ENCODE results near the gene TEK.

Gene TEK

DNA sequence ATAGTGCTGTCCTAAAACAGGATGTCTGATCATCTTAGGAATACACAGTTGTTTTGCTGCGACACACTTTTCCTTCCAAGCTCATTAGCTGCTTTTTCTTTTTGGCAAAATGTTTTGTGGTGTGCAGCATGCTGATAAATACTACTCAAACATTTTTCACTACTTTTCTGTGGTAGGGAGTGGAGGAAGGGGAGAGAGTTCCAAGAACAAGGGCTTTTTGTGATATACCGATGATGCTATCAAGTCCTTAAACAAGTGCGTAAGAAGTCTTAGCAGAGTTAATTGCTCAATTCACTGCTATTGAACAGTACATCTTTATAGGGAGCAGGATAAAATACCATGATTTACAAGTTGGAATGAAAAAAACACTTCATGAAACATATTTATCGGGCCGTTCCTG is 23.6 kb upstream of the TEK start:
- TF ChIP-seq, protein P1, sequence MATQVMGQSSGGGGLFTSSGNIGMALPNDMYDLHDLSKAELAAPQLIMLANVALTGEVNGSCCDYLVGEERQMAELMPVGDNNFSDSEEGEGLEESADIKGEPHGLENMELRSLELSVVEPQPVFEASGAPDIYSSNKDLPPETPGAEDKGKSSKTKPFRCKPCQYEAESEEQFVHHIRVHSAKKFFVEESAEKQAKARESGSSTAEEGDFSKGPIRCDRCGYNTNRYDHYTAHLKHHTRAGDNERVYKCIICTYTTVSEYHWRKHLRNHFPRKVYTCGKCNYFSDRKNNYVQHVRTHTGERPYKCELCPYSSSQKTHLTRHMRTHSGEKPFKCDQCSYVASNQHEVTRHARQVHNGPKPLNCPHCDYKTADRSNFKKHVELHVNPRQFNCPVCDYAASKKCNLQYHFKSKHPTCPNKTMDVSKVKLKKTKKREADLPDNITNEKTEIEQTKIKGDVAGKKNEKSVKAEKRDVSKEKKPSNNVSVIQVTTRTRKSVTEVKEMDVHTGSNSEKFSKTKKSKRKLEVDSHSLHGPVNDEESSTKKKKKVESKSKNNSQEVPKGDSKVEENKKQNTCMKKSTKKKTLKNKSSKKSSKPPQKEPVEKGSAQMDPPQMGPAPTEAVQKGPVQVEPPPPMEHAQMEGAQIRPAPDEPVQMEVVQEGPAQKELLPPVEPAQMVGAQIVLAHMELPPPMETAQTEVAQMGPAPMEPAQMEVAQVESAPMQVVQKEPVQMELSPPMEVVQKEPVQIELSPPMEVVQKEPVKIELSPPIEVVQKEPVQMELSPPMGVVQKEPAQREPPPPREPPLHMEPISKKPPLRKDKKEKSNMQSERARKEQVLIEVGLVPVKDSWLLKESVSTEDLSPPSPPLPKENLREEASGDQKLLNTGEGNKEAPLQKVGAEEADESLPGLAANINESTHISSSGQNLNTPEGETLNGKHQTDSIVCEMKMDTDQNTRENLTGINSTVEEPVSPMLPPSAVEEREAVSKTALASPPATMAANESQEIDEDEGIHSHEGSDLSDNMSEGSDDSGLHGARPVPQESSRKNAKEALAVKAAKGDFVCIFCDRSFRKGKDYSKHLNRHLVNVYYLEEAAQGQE (IDR thresholded peaks at IDR 0.05; ENCODE audit: insufficient replicate concordance, low read depth): no peak
- TF ChIP-seq GABPA (IDR thresholded peaks at IDR 0.05; ENCODE audit: low read depth): no peak
- no peak for TF ChIP-seq CTCF (IDR thresholded peaks at IDR 0.05; ENCODE audit: insufficient read depth, low read length)
- TF ChIP-seq POLR2AphosphoS5 (IDR thresholded peaks at IDR 0.05; ENCODE audit: low read depth): no peak
- no peak for TF ChIP-seq SPI1 (IDR thresholded peaks at IDR 0.05; ENCODE audit: borderline replicate concordance, low read depth)
- H3K27ac ChIP-seq (replicated peaks): no peak overlapping the region
- no peak for DNase-seq (ENCODE audit: low read depth in 1 of 2, low spot score in 1 of 2)
- H3K27me3 ChIP-seq (ENCODE audit: insufficient read depth, poor library complexity, severe bottlenecking): no peaks in the 10 kb centered on the region
- no peak overlapping the region for H3K4me3 ChIP-seq (replicated peaks; ENCODE audit: insufficient read depth, low read length)

- H3K27ac ChIP-seq (replicated peaks): no peak overlapping the region
- H3K4me3 ChIP-seq (replicated peaks; ENCODE audit: insufficient read depth, low read length): no peak overlapping the region
- TF ChIP-seq POLR2AphosphoS5 (IDR thresholded peaks at IDR 0.05; ENCODE audit: low read depth) (no peak), GABPA (IDR thresholded peaks at IDR 0.05; ENCODE audit: low read depth) (no peak), SPI1 (IDR thresholded peaks at IDR 0.05; ENCODE audit: borderline replicate concordance, low read depth) (no peak), CTCF (IDR thresholded peaks at IDR 0.05; ENCODE audit: insufficient read depth, low read length) (no peak)
- TF ChIP-seq, protein P1 (IDR thresholded peaks at IDR 0.05; ENCODE audit: insufficient replicate concordance, low read depth): no peak
- DNase-seq (ENCODE audit: low read depth in 1 of 2, low spot score in 1 of 2): no peak
- H3K27me3 ChIP-seq (ENCODE audit: insufficient read depth, poor library complexity, severe bottlenecking): no peaks in the 10 kb centered on the region
Observed at GRCh38 chr9:27086818-27087680, 22.0 kb upstream of the TEK start.

DNA sequence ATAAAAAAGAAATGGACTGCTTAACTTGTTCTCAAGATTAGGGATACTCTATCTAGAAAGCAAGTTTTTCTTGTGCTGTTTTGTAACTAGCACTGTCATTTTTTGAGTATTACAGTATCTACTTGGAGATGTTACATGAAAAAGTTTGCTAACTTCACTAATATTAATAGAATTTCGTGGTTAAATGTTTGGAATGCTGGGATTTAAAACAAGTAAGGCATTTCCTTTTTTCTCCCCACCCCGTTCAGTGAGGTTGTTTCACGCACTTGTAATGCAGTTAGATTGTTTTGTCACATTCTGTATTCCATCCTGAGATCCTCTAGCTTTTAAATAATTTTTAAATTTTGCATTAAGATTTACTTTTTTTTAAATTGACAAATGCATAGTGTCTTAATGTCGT is 20.0 kb upstream of the TEK start:
- TF ChIP-seq, protein P1 (IDR thresholded peaks at IDR 0.05; ENCODE audit: insufficient replicate concordance, low read depth): no peak
- TF ChIP-seq POLR2AphosphoS5 (IDR thresholded peaks at IDR 0.05; ENCODE audit: low read depth): no peak
- TF ChIP-seq GABPA (IDR thresholded peaks at IDR 0.05; ENCODE audit: low read depth): no peak
- TF ChIP-seq CTCF (IDR thresholded peaks at IDR 0.05; ENCODE audit: insufficient read depth, low read length): no peak
- TF ChIP-seq SPI1 (IDR thresholded peaks at IDR 0.05; ENCODE audit: borderline replicate concordance, low read depth): no peak
- H3K27me3 ChIP-seq (ENCODE audit: insufficient read depth, poor library complexity, severe bottlenecking): no peaks in the 10 kb centered on the region
- no peak overlapping the region for H3K27ac ChIP-seq (replicated peaks)
- no peak for DNase-seq (ENCODE audit: low read depth in 1 of 2, low spot score in 1 of 2)
- no peak overlapping the region for H3K4me3 ChIP-seq (replicated peaks; ENCODE audit: insufficient read depth, low read length)
